HG03571 (cell line): Measurements from ENCODE around the gene IL22.

Experiments used
- ATAC-seq: cut with Tn5 transposase; IDR thresholded peaks from one replicate; pipeline ENCODE4 v1.9.1; 2021; ENCODE audit not compliant: unreplicated experiment

Gene IL22

GRCh38 chr12:68264857-68265256, 11.5 kb upstream of the IL22 start:
- ATAC-seq: no peak

- no peak for ATAC-seq
Measured at GRCh38 chr12:68264158-68264855, 10.9 kb upstream of the IL22 start.

- no peak for ATAC-seq
Measured at GRCh38 chr12:68263366-68263765, 10.0 kb upstream of the IL22 start.

GRCh38 chr12:68261896-68262295, 8.5 kb upstream of the IL22 start:
- no peak for ATAC-seq

- no peak for ATAC-seq
Measured at GRCh38 chr12:68260153-68260552, 6.7 kb upstream of the IL22 start.

GRCh38 chr12:68259318-68259940, 6.0 kb upstream of the IL22 start:
- ATAC-seq: no peak

- ATAC-seq: no peak
Measured at GRCh38 chr12:68252077-68252476, 1.3 kb downstream of the IL22 start.

- no peak for ATAC-seq
Measured at GRCh38 chr12:68250454-68250853, 3.0 kb downstream of the IL22 start.

GRCh38 chr12:68247785-68248184, 5.6 kb downstream of the IL22 start:
- ATAC-seq: no peak

GRCh38 chr12:68246350-68246749, 7.1 kb downstream of the IL22 start:
- ATAC-seq: no peak

GRCh38 chr12:68245180-68246021, 8.0 kb downstream of the IL22 start:
- no peak for ATAC-seq

GRCh38 chr12:68242777-68243176, 10.6 kb downstream of the IL22 start:
- no peak for ATAC-seq

- ATAC-seq: peak; percentile 96
Measured at GRCh38 chr12:68240975-68241374, 12.4 kb downstream of the IL22 start.

- ATAC-seq: no peak
Measured at GRCh38 chr12:68240079-68240478, 13.3 kb downstream of the IL22 start.

GRCh38 chr12:68239309-68239982, 14.0 kb downstream of the IL22 start:
- no peak for ATAC-seq

- ATAC-seq: no peak
Measured at GRCh38 chr12:68237619-68238018, 15.8 kb downstream of the IL22 start.

- ATAC-seq: no peak
Measured at GRCh38 chr12:68237078-68237477, 16.3 kb downstream of the IL22 start.

- ATAC-seq: peak; percentile 65
Measured at GRCh38 chr12:68236421-68237059, 16.9 kb downstream of the IL22 start.

GRCh38 chr12:68235576-68235975, 17.8 kb downstream of the IL22 start:
- ATAC-seq: no peak

- no peak for ATAC-seq
Measured at GRCh38 chr12:68234140-68234539, 19.3 kb downstream of the IL22 start.

- ATAC-seq: no peak
Measured at GRCh38 chr12:68233498-68233897, 19.9 kb downstream of the IL22 start.
